Keratinocyte (primary cell): Measurements from ENCODE around the gene TMC1. TPM values are rescaled to one million over a fixed set of nuclear protein-coding genes. Genes with fewer than 3 reads are reported as not detected.
"Not testable (repeated sequence)": the region's sequence is repeated elsewhere in the genome, so short reads cannot be mapped to it uniquely, and the experiment has no call there.

ENCODE experiments used
- DNase-seq: peaks from one replicate; pipeline ENCODE4 v3.0.0-alpha.2; 2011; ENCODE audit warnings: low read depth, missing footprints, low spot score
- FAIRE-seq: peaks from 2 replicates; lab custom pipeline; 2011; peaks lifted over from hg19 to GRCh38; lab: Jason Lieb, UNC
- H2AFZ ChIP-seq: 2 replicates; pipeline ENCODE4 v1.6.0; 2012; ENCODE audit warnings: low read length, control low read depth, inconsistent platforms; ENCODE audit not compliant: control insufficient read depth
- H3K27ac ChIP-seq: 2 replicates; pipeline ENCODE4 v1.5.1; 2011; ENCODE audit warnings: low read length; ENCODE audit not compliant: control insufficient read depth, insufficient read depth
- H3K27me3 ChIP-seq: 3 replicates; pipeline ENCODE4 v1.6.0; 2011; ENCODE audit warnings: low read length; ENCODE audit not compliant: control insufficient read depth, insufficient read depth; ENCODE audit errors: extremely low read depth
- H3K36me3 ChIP-seq, 2 experiments: 2 replicates in 1 of 2; 3 replicates in 1 of 2; pipeline ENCODE4 v1.5.1; 2011; ENCODE audit warnings: low read length in 2 of 2, mild to moderate bottlenecking in 1 of 2; ENCODE audit not compliant: control insufficient read depth in 2 of 2, insufficient read depth in 2 of 2; ENCODE audit errors: extremely low read depth in 1 of 2
- H3K4me1 ChIP-seq: 3 replicates; pipeline ENCODE4 v1.5.1; 2011; ENCODE audit warnings: low read length; ENCODE audit not compliant: control insufficient read depth, insufficient read depth; ENCODE audit errors: extremely low read depth
- H3K4me2 ChIP-seq: 3 replicates; pipeline ENCODE4 v1.6.0; 2011; ENCODE audit warnings: low read depth, low read length; ENCODE audit not compliant: control insufficient read depth, insufficient read depth; ENCODE audit errors: extremely low read depth
- H3K4me3 ChIP-seq, 3 experiments: fragments of 200-600 bp in 1 of 3; sonication (generic) in 1 of 3; 2 replicates in 2 of 3; 3 replicates in 1 of 3; pipeline ENCODE4 v1.5.1; 2011 to 2016; ENCODE audit warnings: low read length in 3 of 3, mild to moderate bottlenecking in 3 of 3, control low read depth in 2 of 3, inconsistent platforms in 1 of 3, low read depth in 1 of 3, mixed read lengths in 1 of 3, mixed run types in 1 of 3, moderate library complexity in 1 of 3; ENCODE audit not compliant: control insufficient read depth in 2 of 3, insufficient read depth in 2 of 3; ENCODE audit errors: extremely low read depth in 1 of 3
- H3K79me2 ChIP-seq: 2 replicates; pipeline ENCODE4 v1.6.0; 2012; ENCODE audit warnings: low read length; ENCODE audit not compliant: control insufficient read depth, insufficient read depth
- H3K9ac ChIP-seq: 3 replicates; pipeline ENCODE4 v1.6.0; 2011; ENCODE audit warnings: low read length; ENCODE audit not compliant: control insufficient read depth, insufficient read depth; ENCODE audit errors: extremely low read depth
- H3K9me1 ChIP-seq: 3 replicates; pipeline ENCODE4 v1.6.0; 2011; ENCODE audit warnings: low read length; ENCODE audit not compliant: control insufficient read depth, insufficient read depth; ENCODE audit errors: extremely low read depth
- H3K9me3 ChIP-seq: 2 replicates; pipeline ENCODE4 v1.5.1; 2012; ENCODE audit warnings: low read depth, low read length; ENCODE audit not compliant: control insufficient read depth
- H4K20me1 ChIP-seq: 3 replicates; pipeline ENCODE4 v1.6.0; 2011; ENCODE audit warnings: low read length; ENCODE audit not compliant: control insufficient read depth, insufficient read depth; ENCODE audit errors: extremely low read depth
- CTCF ChIP-seq, 3 experiments: IDR thresholded peaks in 1 of 3; conservative IDR thresholded peaks in 1 of 3; optimal IDR thresholded peaks in 1 of 3; 2 replicates in 2 of 3; 3 replicates in 1 of 3; pipeline versions ENCODE3 to v1.5.1; 2011; ENCODE audit warnings: low read length in 3 of 3, mild to moderate bottlenecking in 3 of 3, moderate library complexity in 2 of 3, control low read depth in 1 of 3, inconsistent platforms in 1 of 3; ENCODE audit not compliant: insufficient read depth in 2 of 3; ENCODE audit errors: extremely low read depth in 1 of 3
- EZH2 ChIP-seq: IDR thresholded peaks from one replicate; pipeline ENCODE4 v1.6.1; 2012; ENCODE audit warnings: inconsistent platforms, mild to moderate bottlenecking, low read length, moderate library complexity
- dilution Hi-C: fragments of 300-500 bp; cut with MboI; formaldehyde crosslinking; loops from one replicate; pipeline ENCODE4 v1.7.0; 2020; ENCODE audit warnings: low sequenced_read_pairs; ENCODE audit not compliant: extremely low pct_ligation_motif_present
- polyA plus RNA-seq, 5 experiments: library from polyadenylated mRNA; depleted of rRNA in 3 of 5; stranded (reverse) in 3 of 5; stranded (forward) in 1 of 5; unstranded in 1 of 5; fragments of >200 nt; gene quantifications; 1 replicate in 1 of 5; 2 replicates in 3 of 5; 3 replicates in 1 of 5; pipeline versions ENCODE4 v1.2.1 to v1.2.3, GENCODE V29; 2011 to 2012; ENCODE audit warnings: missing spikeins in 2 of 5, low read depth in 1 of 5, low replicate concordance in 1 of 5

TMC1 gene
- polyA plus RNA-seq, 1 donor (not counting 4 experiments of a cell fraction or from before 2014, with no cell fraction given) = 0.05 TPM

- no peaks in the 10 kb centered on the region for H3K79me2 ChIP-seq
- no peaks in the 10 kb centered on the region for H3K9me3 ChIP-seq
- H3K36me3 ChIP-seq = no peaks in the 10 kb centered on the region
- H4K20me1 ChIP-seq = no peaks in the 10 kb centered on the region
- dilution Hi-C loops = no loop called here
- H3K9ac ChIP-seq = no peak overlapping the region
- no peak overlapping the region for H3K4me2 ChIP-seq
- FAIRE-seq (no peak), DNase-seq (no peak)
- H3K27me3 ChIP-seq = no peaks in the 10 kb centered on the region
- H3K27ac ChIP-seq = no peak overlapping the region
- H3K4me3 ChIP-seq = no peak overlapping the region
- no peaks in the 10 kb centered on the region for H3K9me1 ChIP-seq
- no peak for TF ChIP-seq EZH2
- TF ChIP-seq CTCF (optimal IDR thresholded peaks at IDR 0.05 in 1 of 3, IDR thresholded peaks at IDR 0.05 in 1 of 3, conservative IDR thresholded peaks at IDR 0.05 in 1 of 3; ENCODE audit: extremely low read depth in 1 of 3, insufficient read depth in 2 of 3, low read length in 3 of 3) = no peak
- H2AFZ ChIP-seq = no peak overlapping the region
- no peaks in the 10 kb centered on the region for H3K4me1 ChIP-seq
Measured at GRCh38 chr9:72858089-72858912, 336.9 kb downstream of the TMC1 start.

GRCh38 chr9:72862788-72863187 lies 341.4 kb downstream of the TMC1 start:
- H3K9me3 ChIP-seq, H3K79me2 ChIP-seq, H3K9ac ChIP-seq, H3K4me2 ChIP-seq, DNase-seq, H3K4me1 ChIP-seq, H3K9me1 ChIP-seq, H3K36me3 ChIP-seq, dilution Hi-C loops, H4K20me1 ChIP-seq, H2AFZ ChIP-seq, H3K27ac ChIP-seq, H3K4me3 ChIP-seq, FAIRE-seq, H3K27me3 ChIP-seq: not testable (repeated sequence)
